Measurements from ENCODE around the gene NKAP. TPM values are rescaled to one million over a fixed set of nuclear protein-coding genes. Genes with fewer than 3 reads are reported as not detected.

NKAP gene
- total RNA-seq, 4 donors from 2014 or later: 5.9 to 12.6 (median 6.3) TPM

- TF ChIP-seq POLR2A (IDR thresholded peaks at IDR 0.05): no peak
- TF ChIP-seq CTCF (IDR thresholded peaks at IDR 0.05): peak in 3 of 4 experiments; percentile 15 to 58 (median 25)
- H3K27ac ChIP-seq: no peak overlapping the region
- H3K36me3 ChIP-seq: no peaks in the 10 kb centered on the region
- ATAC-seq: peak; percentile 65
- peaks cover 0 to 10% (median 0%) of the 10 kb centered on the region in 3 donors for H3K4me1 ChIP-seq
- peak overlapping the region in 1 of 2 donors; percentile 39 for H3K4me3 ChIP-seq
- H3K9me3 ChIP-seq: no peaks in the 10 kb centered on the region
- WGBS, 2 donors (ENCODE audit: low coverage in 1 of 2): 33% methylated on average over 14 of the region's 40 CpGs; no CpG with 5 or more reads in 1 of the 2 donors
- no peaks in the 10 kb centered on the region for H3K27me3 ChIP-seq
Observed at GRCh38 chrX:119887721-119888425, 55.7 kb downstream of the NKAP start.

GRCh38 chrX:119885554-119886428 is 57.8 kb downstream of the NKAP start:
- 64 to 69% methylated on average over 3 to 6 of the region's 11 CpGs for WGBS, 2 donors (ENCODE audit: low coverage in 1 of 2)
- no peak overlapping the region for H3K4me3 ChIP-seq

GRCh38 chrX:119880552-119881437 is 62.8 kb downstream of the NKAP start:
- ATAC-seq: peak; percentile 56
- Histone ChIP-seq H3K4me3 (no peak overlapping the region), H3K27me3 (no peaks in the 10 kb centered on the region), H3K27ac (peak overlapping the region in 2 of 4 donors; percentile 4 to 39), H3K4me1 (no peaks in the 10 kb centered on the region), H3K9me3 (no peaks in the 10 kb centered on the region), H3K36me3 (peaks cover 0 to 29% of the 10 kb centered on the region in 2 donors)
- no peak for TF ChIP-seq EP300 (IDR thresholded peaks at IDR 0.05)
- TF ChIP-seq CTCF (IDR thresholded peaks at IDR 0.05): peak in 3 of 4 experiments; percentile 45 to 57 (median 48)
- WGBS, 2 donors (ENCODE audit: low coverage in 1 of 2): 16 to 76% methylated on average over 4 to 5 of the region's 11 CpGs

More at GRCh38 chrX:119885554-119886428, 57.8 kb downstream of the NKAP start:
- TF ChIP-seq POLR2AphosphoS5 (IDR thresholded peaks at IDR 0.05): no peak
- TF ChIP-seq CTCF (IDR thresholded peaks at IDR 0.05): no peak
- TF ChIP-seq POLR2A (IDR thresholded peaks at IDR 0.05): no peak
- no peak for TF ChIP-seq EP300 (IDR thresholded peaks at IDR 0.05)
- Histone ChIP-seq H3K27ac (no peak overlapping the region), H3K4me1 (peaks cover 0 to 10% (median 0%) of the 10 kb centered on the region in 3 donors), H3K36me3 (no peaks in the 10 kb centered on the region), H3K27me3 (no peaks in the 10 kb centered on the region), H3K9me3 (no peaks in the 10 kb centered on the region)
- ATAC-seq: no peak

GRCh38 chrX:119880076-119880475 is 63.5 kb downstream of the NKAP start:
- Histone ChIP-seq H3K36me3 (peaks cover 0 to 35% of the 10 kb centered on the region in 2 donors), H3K4me1 (no peaks in the 10 kb centered on the region), H3K9me3 (no peaks in the 10 kb centered on the region), H3K27me3 (no peaks in the 10 kb centered on the region), H3K27ac (no peak overlapping the region), H3K4me3 (no peak overlapping the region)
- WGBS, 2 donors (ENCODE audit: low coverage in 1 of 2): 58 to 67% methylated on average over 1 to 2 of the region's 5 CpGs
- TF ChIP-seq POLR2A (IDR thresholded peaks at IDR 0.05): no peak
- TF ChIP-seq EP300 (IDR thresholded peaks at IDR 0.05): no peak
- TF ChIP-seq POLR2AphosphoS5 (IDR thresholded peaks at IDR 0.05): no peak
- no peak for TF ChIP-seq CTCF (IDR thresholded peaks at IDR 0.05)
- ATAC-seq: no peak

Data from gastroesophageal sphincter (tissue), 4 donors.